Right lobe of liver (tissue), 6 donors: Measurements from ENCODE around the gene ZNF184. TPM values are rescaled to one million over a fixed set of nuclear protein-coding genes. Genes with fewer than 3 reads are reported as not detected.

Experiments
- ATAC-seq, 4 donors: fragments of 200-7000 bp; cut with Tn5 transposase; one replicate each; pipeline ENCODE4 v1.9.1; 2020; ENCODE audit warnings: mild to moderate bottlenecking in 4 of 4, moderate library complexity in 4 of 4
- DNase-seq, 3 donors: peaks; one replicate each; pipeline ENCODE4 v3.0.0-alpha.2; 2020
- H3K27ac ChIP-seq, 3 donors: fragments of 200-600 bp; one replicate each; pipeline ENCODE4 v1.8.0; 2022
- H3K27me3 ChIP-seq, 2 donors: fragments of 200-600 bp; one replicate each; pipeline ENCODE4 v1.8.0; 2022
- H3K36me3 ChIP-seq, 4 donors: fragments of 200-600 bp; sonication (generic) in 1 of 4; one replicate each; pipeline versions ENCODE4 v1.5.1 to v1.8.0; 2017 to 2022; ENCODE audit warnings: control low read depth in 1 of 4
- H3K4me1 ChIP-seq, 4 donors: fragments of 200-600 bp; sonication (generic) in 1 of 4; one replicate each; pipeline versions ENCODE4 v1.5.1 to v1.8.0; 2017 to 2022; ENCODE audit warnings: control low read depth in 1 of 4
- H3K4me3 ChIP-seq, 3 donors: fragments of 200-600 bp; one replicate each; pipeline ENCODE4 v1.8.0; 2022
- H3K9me3 ChIP-seq, 4 donors: fragments of 200-600 bp; sonication (generic) in 1 of 4; one replicate each; pipeline versions ENCODE4 v1.5.1 to v1.8.0; 2017 to 2022; ENCODE audit warnings: control low read depth in 1 of 4
- POLR2A ChIP-seq: fragments of 450-650 bp; IDR thresholded peaks from one replicate; pipeline ENCODE4 v1.6.1; 2017; ENCODE audit warnings: antibody characterized with exemption, mild to moderate bottlenecking
- WGBS: methylation state at CpG from one replicate; pipeline ENCODE4 v1.1.6; 2018; ENCODE audit warnings: low coverage, low lambda C conversion rate; ENCODE audit not compliant: insufficient coverage; ENCODE audit errors: missing lambda C conversion rate; 5-methylcytosine and 5-hydroxymethylcytosine counted together
- intact Hi-C, 2 donors: fragments of 100-400 bp; cut with DNase I; formaldehyde crosslinking; loops; one replicate each; pipeline versions ENCODE4 v1.11.2 to v1.14.1; 2022
- total RNA-seq, 6 experiments: library from RNA; depleted of rRNA in 2 of 6; stranded (reverse); fragments of >200 nt in 2 of 6; fragmentation: NEBNext Ultra II Directional in 3 of 6; extraction: Animal tissue kit (Norgen Biotek cat#: 25700) in 3 of 6; gene quantifications; one replicate each; pipeline versions ENCODE4 v1.1.0 to v1.2.4, GENCODE V29; 2016 to 2023
- TF ChIP-seq, protein P1 (sequence below), 4 donors: fragments of 200-600 bp in 3 of 4; fragments of 450-650 bp in 1 of 4; IDR thresholded peaks; one replicate each; pipeline versions ENCODE4 v1.5.1 to v1.8.0; 2016 to 2022; ENCODE audit warnings: antibody characterized with exemption in 4 of 4, mild to moderate bottlenecking in 2 of 4
- donor health status: DM: no; HTN: yes; CAD: no.
- donor health status: DM: no; HTN: no; CAD: no.
- donor health status: DM: no; HTN: no; CAD: no.
- donor health status: DM: no; HTN: yes; CAD: no.
- donor health status: DM: no; HTN: yes; CAD: no.

Gene ZNF184
- total RNA-seq, 6 experiments from 2014 or later: 1.1 to 1.8 (median 1.7) TPM

DNA sequence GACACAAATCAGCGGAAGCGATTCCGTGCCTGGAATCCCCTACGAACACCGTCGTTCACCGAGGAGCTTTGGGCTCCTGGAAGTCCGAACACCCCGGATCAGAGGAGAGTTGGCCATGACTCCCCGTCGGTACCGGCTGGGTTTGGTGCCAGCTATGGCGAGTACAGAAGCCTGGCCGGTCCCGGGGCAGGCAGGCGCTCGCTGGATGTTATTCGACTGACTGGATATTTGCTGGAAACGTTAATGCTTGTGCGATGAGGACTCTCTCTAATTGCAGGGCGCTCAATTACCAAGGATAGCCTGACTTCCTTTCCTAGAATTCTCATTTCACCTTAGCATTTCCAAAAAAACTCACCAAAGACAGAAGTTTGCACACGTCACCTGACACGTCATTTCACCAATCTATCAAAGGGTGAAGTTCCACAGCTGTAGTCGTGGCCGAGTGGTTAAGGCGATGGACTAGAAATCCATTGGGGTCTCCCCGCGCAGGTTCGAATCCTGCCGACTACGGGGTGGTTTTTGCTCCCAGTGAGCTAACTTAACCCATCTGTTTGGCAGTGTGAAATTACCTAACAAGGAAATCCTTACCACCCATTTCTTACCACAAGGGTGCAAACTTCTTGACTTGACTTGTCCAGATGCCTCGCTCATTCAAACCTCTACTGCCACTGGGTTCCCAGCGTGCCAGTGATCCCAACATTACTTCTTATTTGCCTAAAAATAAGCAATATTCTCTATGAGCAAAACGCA lies 22.7 kb upstream of the ZNF184 start:
- H3K27ac ChIP-seq: no peak overlapping the region
- ATAC-seq (peak; percentile 23 to 72 (median 44)), DNase-seq (no peak)
- intact Hi-C loops: no loop called here
- no peaks in the 10 kb centered on the region for H3K9me3 ChIP-seq
- peak overlapping the region; percentile 22 to 32 (median 31) for H3K4me3 ChIP-seq
- TF ChIP-seq POLR2A: no peak
- TF ChIP-seq, protein P1, sequence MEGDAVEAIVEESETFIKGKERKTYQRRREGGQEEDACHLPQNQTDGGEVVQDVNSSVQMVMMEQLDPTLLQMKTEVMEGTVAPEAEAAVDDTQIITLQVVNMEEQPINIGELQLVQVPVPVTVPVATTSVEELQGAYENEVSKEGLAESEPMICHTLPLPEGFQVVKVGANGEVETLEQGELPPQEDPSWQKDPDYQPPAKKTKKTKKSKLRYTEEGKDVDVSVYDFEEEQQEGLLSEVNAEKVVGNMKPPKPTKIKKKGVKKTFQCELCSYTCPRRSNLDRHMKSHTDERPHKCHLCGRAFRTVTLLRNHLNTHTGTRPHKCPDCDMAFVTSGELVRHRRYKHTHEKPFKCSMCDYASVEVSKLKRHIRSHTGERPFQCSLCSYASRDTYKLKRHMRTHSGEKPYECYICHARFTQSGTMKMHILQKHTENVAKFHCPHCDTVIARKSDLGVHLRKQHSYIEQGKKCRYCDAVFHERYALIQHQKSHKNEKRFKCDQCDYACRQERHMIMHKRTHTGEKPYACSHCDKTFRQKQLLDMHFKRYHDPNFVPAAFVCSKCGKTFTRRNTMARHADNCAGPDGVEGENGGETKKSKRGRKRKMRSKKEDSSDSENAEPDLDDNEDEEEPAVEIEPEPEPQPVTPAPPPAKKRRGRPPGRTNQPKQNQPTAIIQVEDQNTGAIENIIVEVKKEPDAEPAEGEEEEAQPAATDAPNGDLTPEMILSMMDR (IDR thresholded peaks at IDR 0.05): no peak
- no peaks in the 10 kb centered on the region for H3K27me3 ChIP-seq
- H3K4me1 ChIP-seq: no peaks in the 10 kb centered on the region
- 9% methylated on average over 26 of the region's 34 CpGs for WGBS
- H3K36me3 ChIP-seq: no peaks in the 10 kb centered on the region

- intact Hi-C loops: no loop called here
- peak overlapping the region; percentile 22 to 32 (median 31) for H3K4me3 ChIP-seq
- WGBS: 3% methylated on average over 6 of the region's 7 CpGs
- H3K9me3 ChIP-seq: no peaks in the 10 kb centered on the region
- H3K36me3 ChIP-seq: no peaks in the 10 kb centered on the region
- H3K27me3 ChIP-seq: no peaks in the 10 kb centered on the region
- ATAC-seq (no peak), DNase-seq (no peak)
- no peak overlapping the region for H3K27ac ChIP-seq
- no peaks in the 10 kb centered on the region for H3K4me1 ChIP-seq
- no peak for TF ChIP-seq POLR2A
- TF ChIP-seq, protein P1 (IDR thresholded peaks at IDR 0.05): no peak
Observed at GRCh38 chr6:27494987-27495385, 22.1 kb upstream of the ZNF184 start.

GRCh38 chr6:27494103-27494502 lies 21.2 kb upstream of the ZNF184 start:
- H3K9me3 ChIP-seq: no peaks in the 10 kb centered on the region
- H3K27ac ChIP-seq: no peak overlapping the region
- TF ChIP-seq, protein P1 (IDR thresholded peaks at IDR 0.05): no peak
- TF ChIP-seq POLR2A: no peak
- DNase-seq (no peak), ATAC-seq (no peak)
- WGBS: 43% methylated on average over 1 of the region's 1 CpG
- intact Hi-C loops: no loop called here
- no peaks in the 10 kb centered on the region for H3K4me1 ChIP-seq
- H3K27me3 ChIP-seq: no peaks in the 10 kb centered on the region
- H3K4me3 ChIP-seq: no peak overlapping the region
- H3K36me3 ChIP-seq: no peaks in the 10 kb centered on the region

GRCh38 chr6:27492631-27493190 lies 19.8 kb upstream of the ZNF184 start:
- WGBS: 49% methylated on average over 2 of the region's 2 CpGs
- ATAC-seq (no peak), DNase-seq (no peak)
- intact Hi-C loops: no loop called here
- Histone ChIP-seq H3K4me3 (no peak overlapping the region), H3K27me3 (no peaks in the 10 kb centered on the region), H3K9me3 (no peaks in the 10 kb centered on the region), H3K36me3 (no peaks in the 10 kb centered on the region), H3K27ac (no peak overlapping the region), H3K4me1 (no peaks in the 10 kb centered on the region)
- no peak for TF ChIP-seq POLR2A
- TF ChIP-seq, protein P1 (IDR thresholded peaks at IDR 0.05): no peak
